ENCODE measurements around the gene CFAP97. TPM values are rescaled to one million over a fixed set of nuclear protein-coding genes. Genes with fewer than 3 reads are reported as not detected.

CFAP97 gene
- total RNA-seq, result 22.9 and 35.2 TPM in 2 replicates

DNA sequence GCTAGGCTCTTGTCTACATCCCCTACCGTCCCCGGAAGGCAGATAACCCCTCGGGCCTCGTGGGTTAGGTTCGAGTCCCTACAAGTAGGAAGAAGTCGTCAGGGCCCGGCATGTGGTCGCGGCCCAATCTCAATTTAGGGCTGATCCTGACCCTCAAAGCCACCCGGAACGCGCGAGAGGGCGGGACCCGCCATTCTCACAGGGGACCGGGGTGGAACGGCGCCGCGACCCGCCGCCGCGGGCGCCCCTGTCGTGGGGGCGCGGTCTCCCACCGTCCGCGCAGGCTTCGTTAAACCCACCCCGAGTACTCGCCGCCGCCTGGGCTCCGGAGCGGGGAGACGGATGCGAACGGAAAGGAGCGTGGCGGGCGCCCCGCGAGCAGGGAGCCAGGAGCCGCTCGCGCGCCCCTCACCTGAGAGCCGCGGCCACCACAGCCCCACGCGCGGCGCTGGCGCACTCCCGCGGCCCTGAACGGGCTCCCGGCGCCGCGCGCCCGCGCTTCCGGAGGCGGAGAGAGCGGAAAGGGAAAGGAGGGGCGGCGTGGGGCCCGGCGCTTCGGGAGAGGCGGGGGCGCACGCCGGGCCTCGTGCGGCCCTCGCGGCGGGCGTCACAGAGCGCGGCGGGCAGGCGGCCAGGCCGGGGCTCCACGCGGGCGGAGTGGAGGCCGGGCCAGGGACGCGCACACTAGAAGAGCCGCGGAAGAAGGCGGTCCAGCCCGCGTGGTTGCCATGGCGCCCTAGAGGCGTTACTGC, at the start of gene CFAP97:
TSS of gene CFAP97 (minus strand) at position 515 of the 752 bp plus-strand sequence. CDS start 12,804 bp downstream, outside the sequence.

DNA sequence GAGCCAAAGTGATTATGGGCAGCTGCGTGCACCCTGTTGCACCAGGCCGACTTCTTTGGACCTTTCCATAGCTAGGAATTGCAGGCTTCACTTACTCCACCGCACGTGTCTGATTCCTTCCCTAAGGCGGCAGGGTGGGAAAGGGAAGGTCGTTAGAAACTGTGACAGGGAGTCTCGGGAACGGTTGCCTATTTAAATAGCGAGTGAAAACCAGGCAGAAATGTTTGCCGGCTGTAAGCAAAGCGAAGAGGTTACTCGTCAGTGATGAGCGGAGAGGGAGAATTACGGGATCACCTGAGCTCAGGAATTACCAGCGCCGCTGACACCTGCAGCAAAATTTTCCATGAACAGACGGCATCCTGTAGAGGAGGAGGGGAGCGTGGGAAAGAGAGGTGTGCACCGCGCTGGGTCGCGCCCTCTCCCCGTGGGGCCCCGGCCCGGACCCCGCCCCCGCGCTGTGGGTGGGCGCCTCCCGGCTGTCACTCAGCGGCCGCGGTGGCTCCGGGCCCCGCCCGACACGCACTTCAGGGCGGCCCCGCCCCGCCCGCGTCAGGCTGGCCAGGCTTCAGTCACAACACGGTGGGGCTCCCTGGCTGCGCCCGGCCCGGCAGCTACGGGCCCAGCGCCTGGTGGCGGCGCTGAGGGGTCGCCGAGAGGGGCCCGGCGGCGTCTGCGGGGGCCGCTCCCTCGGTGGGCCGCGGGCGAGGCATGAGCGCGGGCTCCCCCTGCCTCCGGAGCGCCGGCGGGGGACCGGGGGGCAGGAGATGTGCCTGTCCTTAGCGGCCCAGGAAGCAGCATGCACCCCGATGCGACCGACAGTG, 5.4 kb upstream of the CFAP97 start, which contains the start of gene SNX25:
TSS of gene SNX25 (plus strand) at position 568 of the 821 bp plus-strand sequence. CDS start at position 797, 229 bp downstream.

DNA sequence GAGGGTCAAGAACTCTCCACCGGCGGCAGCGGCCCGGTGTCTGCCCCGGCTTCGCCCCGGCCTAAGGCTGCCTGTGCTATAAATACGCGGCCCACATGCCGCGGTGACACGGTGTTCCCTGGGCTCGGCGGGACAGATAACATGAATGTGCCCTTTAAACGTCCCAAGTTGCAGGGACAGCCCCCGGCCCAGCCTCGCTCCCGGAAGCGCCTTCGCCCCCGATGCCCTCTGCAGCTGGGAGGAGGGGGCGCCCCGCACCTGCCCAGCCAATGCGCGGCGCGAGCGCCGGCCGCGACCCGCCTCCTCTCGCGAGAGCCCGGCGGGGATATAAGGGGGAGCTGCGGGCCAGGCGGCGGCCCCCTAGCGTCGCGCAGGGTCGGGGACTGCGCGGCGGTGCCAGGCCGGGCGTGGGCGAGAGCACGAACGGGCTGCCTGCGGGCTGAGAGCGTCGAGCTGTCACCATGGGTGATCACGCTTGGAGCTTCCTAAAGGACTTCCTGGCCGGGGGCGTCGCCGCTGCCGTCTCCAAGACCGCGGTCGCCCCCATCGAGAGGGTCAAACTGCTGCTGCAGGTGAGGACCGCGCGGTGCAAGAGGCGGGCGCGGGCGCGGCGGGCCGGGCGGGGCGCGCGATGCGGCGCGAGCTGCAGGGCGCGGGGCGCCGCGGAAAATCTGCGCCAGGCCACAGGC, 60.7 kb downstream of the CFAP97 start, which contains the start of gene SLC25A4:
TSS of gene SLC25A4 (plus strand) at position 355 of the 689 bp plus-strand sequence. CDS start at position 462, 107 bp downstream.

Other genes starting within 250 kb of the CFAP97 start
- gene HELT, start 185.5 kb downstream of the CFAP97 start, total RNA-seq, result not detected in 2 replicates
- 7.2 and 7.5 TPM in 2 replicates for gene SLC25A4, start 60.7 kb downstream of the CFAP97 start, total RNA-seq
- 24.5 and 25.6 TPM in 2 replicates for gene SNX25, start 5.6 kb upstream of the CFAP97 start, total RNA-seq
- 0.48 and 0.98 TPM in 2 replicates for gene LRP2BP, start 191.9 kb upstream of the CFAP97 start, total RNA-seq
- 3.4 and 15.0 TPM in 2 replicates for gene ANKRD37, start 192.8 kb upstream of the CFAP97 start, total RNA-seq
- gene UFSP2, start 222.0 kb upstream of the CFAP97 start, total RNA-seq, result 24.2 and 31.5 TPM in 2 replicates